Measurements from ENCODE around the gene COL16A1.

The COL16A1 gene

GRCh38 chr1:31703431-31704270 is at the start of gene COL16A1:
COL16A1 (minus strand) TSS chr1:31704017; CDS start chr1:31702193, 1,824 bp downstream.
- DNase-seq = no peak

GRCh38 chr1:31752952-31753475 is 49.2 kb upstream of the COL16A1 start:
- DNase-seq = no peak

GRCh38 chr1:31752258-31752657 is 48.4 kb upstream of the COL16A1 start:
- DNase-seq = no peak

- DNase-seq = no peak
Measured at GRCh38 chr1:31751822-31752241, 48.0 kb upstream of the COL16A1 start.

GRCh38 chr1:31750858-31751510 is 47.2 kb upstream of the COL16A1 start:
- DNase-seq = no peak

- DNase-seq = no peak
Measured at GRCh38 chr1:31749785-31750735, 46.2 kb upstream of the COL16A1 start.

GRCh38 chr1:31748365-31748764 is 44.5 kb upstream of the COL16A1 start:
- no peak for DNase-seq

- DNase-seq = no peak
Measured at GRCh38 chr1:31747304-31747703, 43.5 kb upstream of the COL16A1 start.

GRCh38 chr1:31746687-31747086 is 42.9 kb upstream of the COL16A1 start:
- DNase-seq = no peak

- no peak for DNase-seq
Measured at GRCh38 chr1:31745946-31746670, 42.3 kb upstream of the COL16A1 start.

- peak in 1 of 4 experiments; percentile 19 for DNase-seq
Measured at GRCh38 chr1:31745096-31745945, 41.5 kb upstream of the COL16A1 start.

- DNase-seq = no peak
Measured at GRCh38 chr1:31744165-31744888, 40.5 kb upstream of the COL16A1 start.

- no peak for DNase-seq
Measured at GRCh38 chr1:31742462-31743212, 38.8 kb upstream of the COL16A1 start.

GRCh38 chr1:31739346-31739745 is 35.5 kb upstream of the COL16A1 start:
- no peak for DNase-seq

GRCh38 chr1:31736675-31737074 is 32.9 kb upstream of the COL16A1 start:
- no peak for DNase-seq

GRCh38 chr1:31735571-31735970 is 31.8 kb upstream of the COL16A1 start:
- no peak for DNase-seq

GRCh38 chr1:31734582-31735107 is 30.8 kb upstream of the COL16A1 start:
- DNase-seq = no peak

GRCh38 chr1:31733389-31734219 is 29.8 kb upstream of the COL16A1 start:
- DNase-seq = no peak
